Retina (tissue), 1 donor: ENCODE data around the gene LMO3.

Experiments
- DNase-seq: peaks from one replicate; pipeline ENCODE4 v3.0.0-alpha.2; 2016

The LMO3 gene

DNA sequence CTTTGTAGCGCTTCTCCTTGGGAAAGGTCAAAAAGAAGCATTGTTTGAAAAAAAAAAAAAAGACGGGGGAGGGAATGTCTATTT, at the start of gene LMO3:
Gene LMO3 (minus strand): TSS at position 46 of the 84 bp plus-strand sequence. CDS start 5,302 bp downstream, outside the sequence.
- no peak for DNase-seq

DNA sequence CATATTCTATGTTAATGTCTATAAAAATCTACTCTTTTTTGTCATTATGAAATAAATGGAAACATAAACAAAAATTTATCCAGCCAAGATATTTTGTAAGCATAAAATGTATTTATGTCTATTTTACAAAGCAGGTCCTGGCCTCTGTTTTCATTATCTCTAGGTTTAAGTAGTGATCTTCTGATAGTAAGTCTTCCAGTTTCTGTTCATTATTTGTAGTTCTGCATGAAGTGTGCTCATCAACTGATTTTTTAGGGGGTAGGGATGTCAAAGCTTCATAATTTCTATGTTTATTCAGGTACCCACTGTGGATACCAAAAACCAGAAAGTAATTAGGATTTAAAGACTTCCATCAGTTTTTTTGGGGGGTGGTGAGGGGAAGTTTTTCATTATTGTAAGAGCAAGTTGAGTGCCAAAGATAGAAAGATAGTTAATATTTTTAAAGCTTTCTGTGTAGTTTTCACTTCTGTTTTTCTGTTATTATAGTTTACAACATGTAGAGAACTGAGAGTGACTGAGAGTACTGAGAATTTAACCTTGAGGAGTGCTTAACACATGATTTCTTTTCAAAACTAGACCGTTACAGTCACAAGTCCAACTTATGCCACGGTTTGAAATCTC, 30.6 kb upstream of the LMO3 start:
- DNase-seq: no peak

DNA sequence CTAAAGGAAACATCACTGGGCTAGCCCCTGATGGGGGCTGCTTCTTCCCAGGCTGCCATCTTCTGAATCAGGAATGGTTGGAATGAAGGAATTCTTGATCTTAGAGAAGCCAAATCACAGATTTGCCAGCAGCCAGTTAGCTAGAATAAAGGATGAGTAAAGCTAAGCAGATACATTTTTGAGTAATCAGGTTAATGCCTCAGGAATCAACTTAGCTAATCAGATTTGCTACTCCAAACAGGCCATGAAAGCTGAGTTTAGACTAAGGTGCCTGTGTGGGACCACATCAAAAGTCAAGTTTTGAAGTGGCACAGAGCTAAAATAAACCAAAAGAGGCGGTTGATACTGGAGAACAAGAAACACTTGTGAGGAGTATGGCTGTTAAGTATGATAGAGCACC, 28.8 kb upstream of the LMO3 start:
- no peak for DNase-seq

DNA sequence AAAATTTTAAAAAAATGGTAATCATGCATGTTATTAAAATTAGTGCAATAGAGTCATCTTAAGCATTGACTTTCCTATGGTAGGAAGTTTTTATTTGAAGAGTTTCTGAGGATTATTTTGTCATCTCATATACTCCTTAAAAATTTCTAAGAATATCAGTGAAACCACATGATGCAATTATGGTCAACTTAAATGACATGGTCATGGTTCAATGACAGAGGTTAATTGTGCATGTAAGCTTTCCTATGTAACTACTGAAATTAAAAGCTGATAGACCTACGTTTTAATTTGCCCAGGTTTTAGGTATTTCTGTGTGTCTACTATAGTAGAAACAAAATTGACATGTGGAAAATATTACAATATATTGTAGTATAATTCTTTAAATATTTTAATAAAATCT, 21.0 kb upstream of the LMO3 start:
- no peak for DNase-seq

DNA sequence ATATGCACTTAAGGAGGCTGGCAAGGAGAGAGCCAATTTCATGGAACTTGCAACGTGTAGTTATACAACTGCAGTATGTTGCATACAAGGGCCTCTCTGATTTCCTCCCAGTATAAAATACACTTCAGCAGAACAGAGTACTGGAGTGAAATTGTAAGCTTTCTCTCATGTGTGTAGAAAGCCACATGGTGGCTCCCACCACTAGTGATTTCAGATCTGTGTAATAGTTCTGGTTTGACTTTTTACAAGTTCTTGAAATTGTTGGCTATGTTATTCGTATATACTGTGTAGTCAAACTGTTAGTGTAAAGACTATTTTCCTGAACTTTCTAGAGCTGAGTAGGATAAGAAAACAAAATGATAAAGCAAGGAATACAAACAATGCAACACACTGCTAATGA, 16.4 kb upstream of the LMO3 start:
- no peak for DNase-seq

DNA sequence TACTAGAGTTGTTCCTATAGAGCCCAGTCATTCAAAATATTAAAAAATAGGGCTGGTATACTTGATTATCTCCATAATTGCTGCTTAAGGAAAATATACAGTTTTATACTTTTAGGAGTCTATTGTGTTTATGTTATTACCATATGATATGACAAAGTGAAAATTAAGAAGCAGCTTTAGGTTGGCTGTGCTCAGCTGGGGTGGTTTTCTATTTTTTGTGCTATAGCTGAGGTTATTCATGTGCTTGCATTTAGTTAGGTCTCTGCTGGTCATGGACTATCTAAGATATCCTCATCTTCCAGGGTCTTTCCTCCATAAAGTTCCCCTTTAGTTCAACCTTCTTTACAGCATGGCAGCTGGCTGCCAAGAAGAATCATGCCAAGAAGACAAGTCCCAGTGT, 13.6 kb upstream of the LMO3 start:
- no peak for DNase-seq

DNA sequence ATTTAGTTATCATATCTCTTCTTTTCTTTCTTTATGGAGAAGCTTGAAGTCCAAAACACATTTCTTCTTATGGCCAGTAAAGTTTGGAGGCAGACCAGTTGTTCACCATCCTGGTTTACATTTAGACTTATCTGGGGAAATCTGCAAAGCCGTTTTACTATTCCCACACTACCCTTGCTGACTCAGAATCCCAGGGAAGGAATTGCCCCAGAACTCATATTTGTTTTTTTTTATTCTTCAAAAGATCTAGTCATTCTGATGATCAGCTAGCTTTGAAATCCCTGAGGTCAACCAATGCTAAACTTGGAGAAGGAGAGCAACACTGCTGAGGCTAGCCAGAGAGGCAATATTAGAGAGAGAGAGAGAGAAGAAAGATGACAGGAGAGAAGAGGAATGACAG, 12.3 kb upstream of the LMO3 start:
- no peak for DNase-seq

DNA sequence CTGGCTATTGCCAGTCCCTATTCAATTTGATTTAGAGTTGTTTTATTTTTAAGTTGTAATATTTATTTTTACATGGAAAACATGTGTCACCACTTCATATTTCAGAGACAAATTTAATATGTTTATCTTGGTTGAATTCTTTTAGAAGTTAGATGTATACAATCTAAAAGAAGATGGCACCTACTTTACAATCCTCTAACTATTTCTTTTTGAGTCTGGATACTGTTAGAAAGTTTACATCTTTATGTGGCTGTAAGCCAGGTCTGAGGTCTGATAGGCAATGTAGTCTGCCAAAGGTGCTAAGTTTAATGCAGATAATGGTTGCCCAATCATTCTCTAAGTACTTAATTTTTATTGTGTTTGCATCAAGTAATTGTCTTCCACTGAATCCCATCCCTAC, 7.2 kb upstream of the LMO3 start:
- DNase-seq: no peak

DNA sequence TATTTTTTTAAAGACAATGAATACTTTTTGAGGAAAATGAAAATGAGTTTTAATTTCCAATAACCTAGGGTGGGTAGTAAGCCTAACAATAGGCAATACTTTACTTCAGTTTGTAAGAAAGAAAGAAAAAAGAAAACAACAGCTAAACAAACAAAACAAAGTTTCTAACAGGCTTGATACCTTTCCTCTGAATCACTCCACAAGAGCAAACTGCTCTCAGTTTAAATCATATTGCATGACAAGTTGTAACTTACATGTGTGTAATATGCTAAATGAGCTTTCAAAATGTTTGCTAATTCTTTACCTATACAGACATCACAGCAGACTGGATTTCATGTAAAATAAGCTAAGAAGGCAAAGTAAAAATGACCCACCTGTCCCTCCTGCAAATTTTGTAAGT, 6.7 kb upstream of the LMO3 start:
- no peak for DNase-seq

DNA sequence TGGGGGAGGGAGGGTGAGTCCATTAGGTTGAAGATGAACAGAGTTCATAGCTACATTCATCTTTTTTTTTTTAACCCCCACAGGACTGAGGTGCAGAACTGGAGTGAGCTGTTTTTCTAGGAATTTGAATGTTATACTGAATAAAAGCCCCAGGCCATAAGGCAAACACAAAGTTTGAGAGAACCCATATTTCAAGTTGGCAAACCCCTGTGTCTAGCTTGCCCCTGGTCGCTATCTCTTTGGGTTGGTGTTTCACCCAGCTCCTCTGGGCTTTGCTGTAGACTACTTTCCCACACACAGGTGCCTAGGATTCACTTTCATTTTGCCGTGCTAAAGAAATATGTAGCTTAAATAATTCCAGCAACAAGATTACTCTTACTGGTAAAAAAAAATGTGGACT, 5.2 kb upstream of the LMO3 start:
- DNase-seq: no peak

DNA sequence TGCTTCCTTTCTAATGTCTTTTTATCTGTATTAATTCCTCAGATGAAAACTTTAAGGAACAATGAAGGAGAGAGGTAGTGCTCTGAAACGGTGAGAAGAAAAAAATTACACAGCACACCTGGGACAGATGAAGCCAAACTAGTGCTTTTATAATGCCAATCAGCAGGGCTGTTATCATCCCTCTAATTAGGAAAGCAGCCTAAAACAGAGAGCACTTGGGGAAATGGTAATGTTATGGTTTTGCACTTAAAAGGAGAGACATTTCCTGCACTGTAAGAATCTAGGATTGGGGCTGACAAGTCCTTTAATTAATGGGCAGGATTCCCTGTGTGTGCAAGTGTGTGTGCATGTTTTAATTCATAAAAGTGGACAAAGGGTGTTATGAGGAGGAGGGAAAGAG, 4.8 kb upstream of the LMO3 start:
- DNase-seq: peak; percentile 3

DNA sequence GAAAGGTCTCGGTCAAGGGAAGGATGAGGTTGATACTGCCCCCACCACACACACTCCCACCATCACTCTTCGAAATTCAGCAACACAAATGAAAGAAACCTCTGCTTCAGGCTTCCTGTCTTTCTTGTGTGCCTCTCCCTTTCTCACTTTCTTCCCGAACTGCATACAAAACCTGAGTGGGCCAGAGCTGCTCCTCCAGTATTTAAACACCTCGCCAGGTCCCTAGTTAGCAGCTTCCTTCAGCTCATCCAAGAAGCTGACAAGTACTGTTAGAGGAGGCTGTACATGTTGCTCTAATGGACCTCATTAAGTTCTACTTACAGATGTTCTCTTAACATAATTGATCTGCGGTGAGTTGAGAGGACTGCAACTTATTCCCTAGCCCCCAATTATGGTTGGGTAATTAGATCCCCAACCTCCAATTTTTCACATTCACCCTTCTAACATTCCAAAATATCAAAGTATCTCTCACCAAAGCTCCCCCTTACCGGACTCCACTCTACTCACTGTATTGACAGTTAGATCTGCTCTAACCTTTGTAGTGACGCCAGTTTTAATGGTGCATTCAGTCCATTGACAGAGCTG, 4.1 kb upstream of the LMO3 start:
- peak; percentile 45 for DNase-seq

DNA sequence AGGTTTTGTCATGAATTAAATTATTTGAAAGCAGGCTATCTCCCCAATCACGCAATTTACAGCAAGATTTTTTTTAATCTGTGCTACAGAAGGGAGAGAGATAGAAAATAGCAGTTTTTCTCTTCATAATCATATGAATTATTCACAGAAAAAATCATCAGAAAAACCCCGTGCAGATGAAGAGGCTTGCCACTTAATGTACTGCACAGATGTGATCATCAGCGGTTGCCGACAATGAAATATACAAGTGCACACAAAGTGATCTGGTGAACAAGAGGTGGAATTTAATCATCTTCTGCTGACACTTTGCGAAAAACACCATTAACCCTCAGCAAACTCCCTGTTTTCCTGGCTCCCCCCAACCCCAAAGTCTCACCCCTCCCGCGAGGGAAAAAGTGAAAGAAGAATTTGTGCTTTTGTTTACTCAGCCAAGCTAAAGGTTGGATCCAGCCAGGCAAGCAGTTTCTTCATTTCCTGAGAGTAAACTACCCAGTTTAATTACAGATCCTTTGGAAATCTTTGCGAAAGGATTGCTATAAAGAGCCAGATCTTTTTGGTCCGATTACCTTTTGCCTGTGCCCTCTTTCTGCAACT, 3.1 kb upstream of the LMO3 start:
- peak; percentile 42 for DNase-seq

DNA sequence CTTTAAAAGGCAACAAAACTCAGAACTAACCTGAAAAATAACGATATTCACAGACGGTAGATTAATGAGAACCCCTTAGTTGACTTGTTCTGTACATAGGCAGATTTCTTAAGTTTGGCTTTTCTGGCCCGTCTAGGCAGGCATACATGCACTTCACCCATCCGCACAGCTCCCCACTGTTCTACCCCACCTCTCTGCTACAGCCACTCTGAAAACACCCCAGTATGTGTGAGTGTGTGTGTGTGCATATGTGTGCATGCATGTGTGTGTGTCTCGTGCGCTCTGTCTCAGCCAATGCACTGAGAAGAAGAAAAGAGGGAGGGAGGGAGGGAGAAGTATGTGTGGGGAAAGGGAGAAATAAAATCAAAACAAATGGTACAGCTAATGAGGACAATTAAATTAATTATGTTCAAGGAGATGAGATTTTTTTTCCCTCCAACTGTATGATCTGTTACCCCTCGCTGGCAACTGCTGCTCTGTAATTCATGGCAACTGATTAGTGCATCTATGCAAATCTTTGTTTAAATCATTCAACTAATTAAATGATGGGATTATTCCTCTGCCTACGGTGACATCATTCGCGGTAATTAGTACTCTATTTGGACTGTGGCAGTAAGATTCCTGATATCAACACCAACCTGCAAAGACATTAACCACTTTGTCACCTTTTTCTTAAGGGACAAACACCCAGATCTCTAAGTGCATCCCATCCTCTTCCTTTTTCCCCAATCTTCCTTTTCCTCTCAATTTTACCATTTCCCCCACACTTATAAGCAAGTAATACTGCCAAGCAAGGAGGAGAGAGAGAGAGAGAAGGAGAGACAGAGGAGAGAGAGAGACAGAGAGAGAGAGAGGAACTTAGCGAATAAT, 2.2 kb upstream of the LMO3 start:
- peak; percentile 46 for DNase-seq

DNA sequence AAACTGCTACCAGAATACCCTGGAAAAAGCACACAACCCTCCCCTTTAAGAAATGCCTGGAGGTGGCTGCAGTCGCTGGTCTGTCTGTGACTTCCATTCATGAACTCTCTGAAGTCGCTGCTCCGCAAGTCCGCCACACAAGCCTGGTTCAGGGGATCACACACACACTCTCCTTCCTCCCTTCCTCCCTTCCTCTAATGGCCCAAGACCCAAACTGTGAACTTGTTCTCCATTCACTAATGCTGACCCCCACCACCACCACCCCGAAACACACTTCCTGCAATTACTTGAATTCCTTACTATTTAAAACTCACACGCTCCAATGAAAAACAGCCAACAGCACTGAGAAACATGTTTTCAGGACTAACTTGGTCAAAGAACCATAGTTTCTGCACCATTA, 1.0 kb upstream of the LMO3 start:
- DNase-seq: peak; percentile 51

DNA sequence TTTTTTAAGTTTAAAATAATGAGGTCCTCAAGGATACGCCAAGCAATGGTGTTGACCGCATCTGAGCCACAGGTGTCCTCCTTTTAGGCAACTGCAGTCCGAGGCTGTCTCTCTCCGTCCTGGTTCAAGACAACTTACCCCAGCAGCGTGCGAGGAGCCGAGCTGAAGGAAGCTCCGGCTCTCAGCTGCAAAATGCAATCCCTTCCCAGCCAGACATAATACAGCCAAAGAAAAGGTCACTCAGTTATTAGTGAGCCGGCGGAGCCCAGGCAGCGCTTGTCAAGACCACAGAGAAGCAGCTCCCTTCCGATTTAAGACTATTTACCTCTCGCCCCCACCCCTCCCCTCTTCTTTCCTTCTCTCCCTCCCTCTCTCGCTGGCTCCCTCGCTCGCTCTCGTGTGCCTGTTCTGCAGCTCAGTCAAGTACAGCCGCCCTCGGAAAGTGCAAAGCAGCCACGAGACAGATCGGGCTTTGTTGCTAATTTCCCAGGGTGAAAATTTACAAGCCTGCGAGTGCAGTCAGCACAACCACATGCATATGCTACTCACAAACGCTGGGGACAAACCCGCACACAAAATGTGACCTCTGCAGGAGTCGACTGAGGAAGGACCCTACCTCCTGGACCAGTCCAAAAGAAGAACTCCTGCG, 363 bp upstream of the LMO3 start:
- peak; percentile 79 for DNase-seq

DNA sequence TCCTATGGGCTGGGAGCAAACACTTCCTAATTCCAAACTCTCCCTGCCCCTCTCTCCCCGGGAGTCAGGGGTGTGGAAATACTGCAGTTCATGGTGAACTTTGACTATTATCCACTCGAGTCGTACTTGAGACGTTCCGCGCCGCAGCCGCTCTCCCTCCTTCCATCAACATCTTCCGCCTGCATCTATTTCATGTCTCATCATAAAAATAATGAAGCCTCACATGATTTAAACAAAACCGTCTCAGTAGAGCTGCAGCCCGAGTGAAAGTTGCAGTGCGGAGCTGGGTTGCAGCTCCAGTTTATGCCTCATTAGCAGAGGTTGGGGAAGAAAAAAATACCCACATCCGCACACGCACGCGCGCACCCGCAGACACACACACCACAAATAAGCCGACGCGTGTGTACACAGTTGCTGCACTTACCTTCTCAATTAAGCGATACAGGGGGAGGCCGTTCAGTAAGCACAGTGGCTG, 283 bp downstream of the LMO3 start:
- peak; percentile 74 for DNase-seq

DNA sequence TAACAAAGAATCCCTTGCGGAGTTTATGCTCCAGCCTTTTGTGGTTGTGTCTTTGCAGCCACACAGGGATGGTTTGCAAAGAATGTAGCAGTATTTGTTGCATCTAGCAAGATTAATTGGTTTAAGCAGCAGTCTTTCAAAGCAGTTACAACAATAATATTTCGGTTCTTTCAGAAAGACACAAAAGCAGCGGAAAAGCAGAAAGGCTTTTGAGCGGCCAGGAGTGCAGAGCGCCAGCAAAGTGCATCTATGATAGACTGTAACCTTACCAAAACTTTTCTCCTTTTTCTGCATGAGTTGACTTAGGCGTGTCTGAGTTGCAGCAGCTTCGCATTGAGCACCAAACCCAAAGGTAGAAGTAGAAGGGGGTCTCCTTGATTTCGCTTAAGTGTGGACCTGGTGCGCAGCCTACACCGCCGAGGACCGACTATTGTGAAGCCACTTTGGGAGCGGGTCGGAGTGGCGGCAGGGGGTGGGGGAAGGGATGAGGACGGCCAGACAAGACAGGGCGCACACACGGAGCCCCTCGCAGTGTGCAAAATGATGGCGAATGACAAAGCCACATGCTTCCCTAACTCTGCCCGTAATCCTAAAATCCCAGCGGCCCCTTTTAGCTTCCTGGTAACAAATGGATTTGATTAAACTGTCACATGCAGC, 1.2 kb downstream of the LMO3 start:
- DNase-seq: peak; percentile 58

DNA sequence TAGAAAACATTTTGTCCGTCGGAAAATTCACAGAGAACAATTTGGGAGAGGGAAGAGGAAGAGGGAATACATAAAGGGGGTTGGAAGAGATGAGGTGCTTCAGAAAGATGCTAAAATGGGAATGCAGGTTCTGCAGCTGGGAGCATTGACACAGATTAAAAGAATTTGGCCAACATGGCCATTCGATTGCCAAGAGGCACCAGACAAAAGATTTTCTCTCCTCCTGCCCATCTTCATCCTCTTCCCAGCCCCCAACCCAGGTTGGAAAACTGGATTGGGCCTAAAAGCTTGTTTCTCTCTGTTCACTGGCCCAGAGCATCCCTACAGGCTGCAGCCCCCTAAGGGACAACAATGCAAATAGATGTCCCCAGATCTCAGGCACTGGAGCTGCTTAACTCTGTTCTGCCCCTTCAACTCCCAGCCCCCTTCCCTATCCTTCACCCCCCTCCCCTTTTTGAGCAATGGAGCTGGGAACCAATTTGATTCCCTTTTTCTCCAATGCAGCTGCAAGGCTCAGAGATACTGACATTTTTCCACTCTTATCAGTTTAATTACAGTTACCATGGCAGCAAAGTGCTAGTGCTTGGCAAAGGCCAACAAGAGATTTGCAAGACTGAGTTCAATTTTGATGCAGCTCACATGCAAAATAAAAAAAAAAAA, 1.9 kb downstream of the LMO3 start:
- DNase-seq: peak; percentile 69

DNA sequence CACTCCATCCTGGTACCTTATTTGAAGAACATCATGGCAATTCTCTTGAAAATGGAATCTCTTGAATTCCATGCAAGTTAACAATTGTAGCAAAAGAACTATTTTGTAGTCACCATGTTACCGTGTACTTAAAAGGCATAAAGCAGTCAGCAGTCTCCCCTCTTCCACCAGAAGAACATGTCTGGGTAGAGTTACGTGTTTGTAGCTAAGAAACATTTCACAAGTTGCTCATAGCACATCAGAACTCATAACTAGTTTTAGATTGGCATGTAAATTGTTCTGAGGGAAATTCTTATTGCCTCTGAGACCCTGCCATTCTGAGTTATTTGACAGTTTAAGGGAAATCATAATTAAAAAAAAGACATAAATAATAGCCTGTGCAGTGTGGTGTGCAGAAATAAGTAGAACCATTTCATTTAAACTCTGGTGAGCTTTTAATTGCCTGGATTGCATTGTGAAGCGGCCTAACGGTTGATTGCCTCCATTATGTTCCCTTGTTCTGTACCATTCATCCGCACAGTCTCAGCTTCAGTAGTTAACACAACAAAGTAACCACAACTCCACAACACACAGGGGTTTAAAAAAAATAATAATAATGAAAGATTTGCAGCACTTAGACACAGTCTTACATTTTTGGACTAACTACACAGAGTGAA, 2.6 kb downstream of the LMO3 start:
- DNase-seq: peak; percentile 76

DNA sequence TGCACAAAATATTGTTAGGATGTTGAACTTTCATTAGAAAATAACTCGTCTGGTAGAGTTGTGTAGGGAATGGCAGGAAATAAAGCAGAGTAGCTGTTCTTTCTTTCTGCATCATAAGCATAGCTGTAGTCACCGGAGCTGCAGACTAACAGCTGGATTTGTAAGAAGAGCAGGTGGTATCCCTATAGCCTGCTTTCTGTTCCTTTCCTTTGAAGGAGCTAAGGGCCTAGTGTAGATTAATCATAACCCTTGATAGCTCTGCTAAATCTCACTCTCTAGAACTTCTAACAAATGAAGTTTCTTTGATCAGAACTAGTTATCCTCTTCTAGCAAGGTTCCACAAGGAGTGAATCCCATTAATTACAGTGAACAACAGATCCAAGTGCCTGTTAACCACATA, 3.5 kb downstream of the LMO3 start:
- peak; percentile 14 for DNase-seq

DNA sequence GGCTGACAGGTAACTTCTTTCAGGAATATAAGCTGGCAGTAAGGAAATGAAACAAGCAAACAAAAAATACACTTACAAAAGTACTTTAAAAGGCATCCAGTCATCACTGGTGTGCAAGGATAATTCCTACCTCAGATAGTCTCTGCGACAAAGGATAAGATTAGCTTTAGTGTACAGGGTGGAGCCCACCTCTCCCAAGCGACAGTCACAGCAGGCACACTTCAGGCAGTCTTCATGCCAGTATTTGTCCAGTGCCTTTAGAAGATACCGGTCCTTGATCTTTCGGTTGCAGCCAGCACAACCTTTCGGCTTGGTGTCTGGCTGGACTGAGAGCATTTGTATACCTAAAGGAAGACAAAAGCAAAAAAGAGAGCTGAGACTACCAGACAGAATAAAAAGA, 5.4 kb downstream of the LMO3 start:
- no peak for DNase-seq
